GM03348 (cell line): ENCODE data around the gene RASGRF2.
"Not testable (repeated sequence)": the region's sequence is repeated elsewhere in the genome, so short reads cannot be mapped to it uniquely, and the experiment has no call there.

Experiments
- DNase-seq: peaks from one replicate; pipeline ENCODE4 v3.0.0; 2012; ENCODE audit warnings: low spot score

The RASGRF2 gene

DNA sequence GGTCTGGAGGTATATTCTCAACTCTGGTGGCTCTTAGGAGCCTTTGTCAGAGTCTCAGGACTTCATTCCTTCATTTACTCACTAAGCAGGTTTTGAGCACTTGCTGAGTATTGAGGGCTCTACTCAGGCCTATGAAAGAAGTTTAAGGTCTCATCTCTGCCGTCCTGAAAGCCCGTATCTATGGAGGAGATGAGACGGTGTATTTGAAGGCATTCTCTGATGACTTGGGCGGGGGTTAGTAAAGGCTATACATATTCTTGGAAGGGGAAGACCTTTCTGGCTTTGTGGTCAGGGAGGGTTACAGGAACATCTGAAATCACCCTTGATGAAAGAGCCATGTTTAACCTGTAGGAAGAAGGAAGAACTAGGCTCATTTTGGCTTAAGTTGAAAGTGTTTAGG is 21.9 kb downstream of the RASGRF2 start:
- no peak for DNase-seq

DNA sequence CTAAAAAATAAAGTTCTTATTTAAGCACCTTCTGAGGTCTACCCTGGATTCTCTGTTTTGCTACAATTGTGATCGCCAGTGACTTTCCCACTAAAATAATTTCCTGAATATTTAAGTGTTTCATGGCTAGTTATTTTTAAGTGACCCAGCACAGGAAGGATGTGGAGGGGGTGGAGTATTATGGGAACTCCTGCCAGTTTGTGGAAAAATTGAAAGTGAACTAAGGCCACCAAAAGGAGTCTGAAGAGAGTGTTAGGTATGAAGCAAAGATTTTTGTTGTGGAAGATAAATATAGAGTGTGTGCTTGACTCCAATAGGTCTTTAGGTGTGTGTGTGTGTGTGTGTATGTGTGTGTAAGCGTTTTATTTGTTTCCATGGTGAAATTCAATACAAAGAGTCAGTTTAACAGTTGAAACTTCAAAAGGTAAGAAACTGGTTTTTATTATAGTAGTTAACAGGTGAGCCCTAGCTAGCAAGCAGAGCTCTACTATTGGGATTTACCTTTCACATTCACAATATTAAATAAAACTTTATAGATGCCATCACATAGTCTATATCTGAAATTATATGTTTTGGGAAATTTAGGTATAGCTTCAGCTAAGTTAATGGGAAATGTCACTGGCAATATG is 25.6 kb downstream of the RASGRF2 start:
- DNase-seq: no peak

DNA sequence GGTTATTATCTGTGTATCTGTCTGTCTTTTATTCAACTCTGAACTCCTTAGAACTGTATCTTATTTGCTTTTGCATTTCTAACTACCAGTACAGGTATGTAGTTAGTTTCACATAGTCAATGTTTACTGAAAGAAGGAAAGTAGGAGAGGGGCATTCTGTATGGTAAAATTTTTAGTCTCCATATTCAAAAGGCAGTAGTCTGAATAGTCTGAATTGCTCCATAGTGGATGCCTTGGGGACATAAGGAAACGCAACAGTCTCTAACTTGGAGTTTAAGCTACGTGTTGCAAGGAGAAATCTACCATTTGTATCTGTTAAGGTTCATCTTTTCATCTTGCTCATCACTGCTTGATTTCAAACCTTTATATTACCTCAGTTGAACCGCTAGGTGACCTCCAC is 26.2 kb downstream of the RASGRF2 start:
- no peak for DNase-seq

DNA sequence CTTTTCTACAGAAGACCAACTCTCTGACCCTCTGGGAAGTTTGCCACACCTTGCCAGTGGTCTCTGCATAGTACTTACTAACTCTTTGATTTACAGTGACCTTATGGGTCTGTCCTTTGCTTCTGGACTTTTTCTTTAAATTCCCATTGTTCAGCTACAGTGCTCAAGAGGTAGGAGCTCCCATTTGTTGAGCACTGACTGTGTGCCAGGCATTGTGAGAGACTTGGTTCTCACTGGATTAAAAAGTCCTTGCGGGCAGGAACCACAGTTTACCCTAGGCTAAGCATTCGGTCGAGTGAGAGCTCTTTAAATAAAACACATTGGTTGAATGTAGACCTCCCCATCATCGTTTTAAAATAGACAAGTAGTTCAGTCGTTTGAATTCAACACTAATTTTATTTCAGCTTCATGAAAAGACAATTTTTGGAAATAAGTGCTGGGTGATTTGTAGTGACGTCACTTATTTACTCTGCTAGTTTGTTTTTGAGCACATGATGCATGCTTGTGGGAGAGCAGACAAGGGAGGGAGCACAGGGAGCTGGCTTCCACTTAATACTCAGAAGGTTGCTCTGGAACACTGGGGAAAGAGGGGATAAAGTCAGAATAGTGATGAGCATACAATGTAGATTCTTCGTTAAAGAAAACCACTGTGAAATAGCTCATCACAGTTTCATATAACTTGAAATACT is 27.1 kb downstream of the RASGRF2 start:
- DNase-seq: no peak

DNA sequence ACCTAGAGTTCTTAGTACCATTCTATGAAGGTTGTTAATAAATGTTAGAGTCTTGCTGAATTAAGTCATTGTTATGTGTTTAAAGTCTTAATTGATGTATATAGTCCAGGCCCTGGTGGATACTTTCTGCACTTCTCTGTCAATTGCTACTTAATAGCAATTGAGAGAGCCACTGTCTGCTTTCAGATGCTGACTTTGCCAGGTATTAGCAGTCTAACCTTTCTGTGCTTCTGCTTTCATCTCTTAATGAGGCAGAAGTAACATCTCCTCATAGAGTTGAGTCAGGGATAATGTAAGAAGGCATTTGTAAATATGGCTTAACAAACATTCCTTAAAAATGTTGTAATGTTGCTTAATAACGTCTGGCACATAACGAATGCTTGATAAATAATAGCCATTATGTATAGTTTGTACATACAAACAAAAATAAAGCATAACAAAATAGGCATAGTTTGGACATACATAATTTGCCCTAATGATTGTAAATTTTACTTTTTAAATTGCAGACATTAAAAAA is 28.3 kb downstream of the RASGRF2 start:
- DNase-seq: no peak

DNA sequence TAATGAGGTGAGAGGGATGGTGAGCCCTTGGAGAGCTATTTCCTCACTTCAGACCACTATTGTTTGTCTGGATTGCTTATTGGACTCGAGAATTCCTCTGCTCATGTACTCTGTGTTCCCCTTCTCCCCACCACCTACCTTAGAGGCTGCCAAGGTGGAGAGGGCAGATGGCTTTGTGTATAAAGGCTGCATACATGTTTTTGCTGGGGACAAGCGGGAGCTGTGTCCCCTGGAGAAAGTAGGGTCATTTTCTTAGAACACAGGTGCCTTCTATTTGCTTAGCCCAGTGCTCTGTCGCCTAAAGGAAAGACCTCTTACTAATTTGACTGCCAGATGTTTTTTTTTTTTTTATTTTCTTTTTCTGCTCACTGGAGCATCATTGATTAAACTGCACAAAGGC is 29.7 kb downstream of the RASGRF2 start:
- no peak for DNase-seq

DNA sequence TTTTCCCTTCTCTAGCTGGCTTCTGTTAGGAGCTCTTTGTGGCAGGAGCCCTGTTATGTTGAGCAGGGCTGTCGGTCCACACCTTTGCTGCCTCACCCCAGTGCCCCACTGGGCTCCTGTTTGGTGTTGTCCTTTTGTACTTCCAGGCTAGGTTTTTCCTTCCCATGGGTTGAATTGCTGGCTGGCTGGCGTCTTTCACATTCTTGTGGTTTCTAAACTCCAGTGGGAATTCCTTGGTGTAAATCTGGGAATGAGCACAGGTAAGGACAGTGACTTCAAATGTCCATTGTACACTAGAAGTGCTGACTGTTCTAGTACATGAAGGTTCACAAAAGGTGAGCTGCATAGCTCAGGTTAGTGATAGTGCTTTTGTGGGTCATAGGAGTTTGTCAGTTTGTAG is 30.4 kb downstream of the RASGRF2 start:
- DNase-seq: no peak

DNA sequence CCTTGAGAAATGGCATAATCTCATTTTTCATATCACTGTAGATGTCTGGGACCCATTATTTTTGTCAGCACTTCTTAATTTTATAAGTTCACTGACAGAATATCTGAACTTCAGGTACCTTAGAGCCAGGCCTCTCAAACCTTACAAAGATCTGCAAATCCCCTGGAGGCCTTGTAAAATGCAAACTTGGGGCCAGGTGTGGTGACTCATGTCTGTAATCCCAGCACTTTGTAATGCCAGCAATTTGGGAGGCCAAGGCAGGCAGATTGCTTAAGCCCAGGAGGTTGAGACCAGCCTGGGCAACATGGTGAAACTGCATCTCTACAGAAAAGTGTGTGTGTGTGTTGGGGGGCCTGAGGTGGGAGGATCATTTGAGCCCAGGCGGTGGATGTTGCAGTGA is 30.8 kb downstream of the RASGRF2 start:
- no peak for DNase-seq

DNA sequence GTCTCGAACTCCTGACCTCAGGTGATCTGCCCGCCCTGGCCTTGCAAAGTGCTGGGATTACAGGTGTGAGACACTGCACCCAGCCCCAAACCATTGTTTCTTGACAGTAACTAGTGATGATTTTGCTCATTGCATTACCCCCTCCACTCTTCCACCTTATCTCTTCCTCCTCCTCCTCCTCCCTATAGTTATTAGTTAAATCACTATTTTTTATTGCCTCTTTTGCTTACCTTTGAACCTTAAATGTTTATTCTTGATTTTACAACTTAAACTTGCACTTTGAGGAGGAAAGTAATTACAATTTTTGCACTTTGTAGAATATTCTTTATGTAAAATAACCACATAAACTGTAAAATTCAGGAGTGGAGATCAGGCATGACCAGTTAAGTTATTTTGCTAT is 35.7 kb downstream of the RASGRF2 start:
- no peak for DNase-seq

DNA sequence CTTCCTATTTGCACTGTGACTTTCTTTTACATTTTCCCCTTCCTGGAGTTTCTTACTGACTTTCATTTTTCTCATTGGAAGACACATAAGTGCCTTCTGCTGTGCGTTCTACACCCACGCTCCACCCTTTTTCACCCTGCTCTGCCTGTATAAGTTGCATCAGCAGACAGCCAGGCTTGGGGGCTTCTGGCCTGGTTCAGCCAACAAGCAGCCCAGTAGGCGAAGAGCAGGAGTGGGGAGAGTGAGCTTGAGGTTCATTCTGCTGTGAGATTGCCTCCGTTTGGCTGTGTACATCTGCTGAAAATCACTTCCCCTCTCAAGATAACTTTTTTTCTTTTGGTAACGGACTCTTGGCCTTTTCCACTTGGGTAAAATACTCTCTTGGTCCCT is 38.4 kb downstream of the RASGRF2 start:
- DNase-seq: no peak

DNA sequence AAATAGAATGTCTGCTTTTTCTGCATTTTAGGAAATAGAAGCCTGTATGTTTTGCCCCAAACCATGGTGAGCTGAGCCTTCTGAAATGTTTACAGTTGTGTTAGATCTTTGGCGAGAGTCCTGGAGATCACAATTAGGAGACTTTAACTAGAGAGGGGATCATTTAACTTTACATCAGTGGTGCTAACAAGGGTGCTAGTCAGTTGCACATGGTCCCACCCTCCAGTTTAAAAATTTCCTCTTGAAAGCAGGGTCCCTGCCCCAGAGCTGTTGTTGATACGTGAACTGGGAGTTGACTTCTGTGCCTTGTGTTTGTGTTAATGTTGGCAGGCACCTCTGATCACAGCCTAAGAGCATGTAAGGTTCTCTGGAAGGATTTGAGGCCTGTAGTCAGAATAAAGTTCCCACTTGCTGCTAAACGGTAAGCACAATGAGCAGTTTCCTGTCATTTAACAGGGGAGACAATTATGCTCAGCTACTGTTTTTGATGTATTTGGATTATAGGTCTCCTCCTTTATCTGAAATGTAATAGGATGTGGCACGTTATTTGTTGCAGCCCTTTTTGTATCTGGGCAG is 43.7 kb downstream of the RASGRF2 start:
- no peak for DNase-seq

DNA sequence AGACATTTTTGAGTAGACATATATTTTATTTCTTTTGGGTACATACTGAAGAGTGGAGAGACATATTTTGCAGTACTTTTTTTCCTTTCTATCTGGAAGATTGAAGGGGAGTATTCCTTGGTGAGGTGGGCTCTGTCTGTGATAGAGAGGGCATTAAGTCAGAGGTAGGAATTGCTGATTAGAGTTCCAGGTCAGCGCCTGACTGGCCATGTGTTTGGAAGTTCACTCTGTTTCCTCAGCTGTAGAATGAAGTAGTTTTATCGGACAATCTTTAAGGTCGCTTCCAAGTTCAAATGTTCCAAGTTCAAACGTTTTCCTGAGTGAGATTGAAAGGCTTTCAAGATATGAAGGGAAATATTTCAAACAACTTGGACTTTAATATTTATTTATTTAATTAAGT is 45.5 kb downstream of the RASGRF2 start:
- DNase-seq: no peak

DNA sequence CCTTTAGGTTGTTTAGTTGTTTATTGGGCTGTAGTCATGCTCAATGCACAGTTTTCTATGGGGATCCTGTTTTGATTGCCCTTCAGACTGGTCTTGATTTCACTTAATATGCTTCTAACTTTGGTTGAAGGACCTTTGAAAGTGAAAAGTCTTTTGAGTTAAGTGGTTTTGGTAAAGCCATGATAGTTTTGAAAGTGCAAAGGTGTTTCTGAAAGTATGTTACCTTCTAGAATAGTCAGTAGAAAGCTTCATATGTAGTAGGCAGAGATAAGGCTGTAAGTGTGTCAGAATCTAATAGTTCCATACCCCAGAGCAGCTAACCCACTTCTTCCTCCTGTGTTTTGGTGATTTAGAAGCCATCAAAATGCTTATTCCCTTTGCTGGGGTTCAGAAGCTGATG is 46.1 kb downstream of the RASGRF2 start:
- DNase-seq: no peak

DNA sequence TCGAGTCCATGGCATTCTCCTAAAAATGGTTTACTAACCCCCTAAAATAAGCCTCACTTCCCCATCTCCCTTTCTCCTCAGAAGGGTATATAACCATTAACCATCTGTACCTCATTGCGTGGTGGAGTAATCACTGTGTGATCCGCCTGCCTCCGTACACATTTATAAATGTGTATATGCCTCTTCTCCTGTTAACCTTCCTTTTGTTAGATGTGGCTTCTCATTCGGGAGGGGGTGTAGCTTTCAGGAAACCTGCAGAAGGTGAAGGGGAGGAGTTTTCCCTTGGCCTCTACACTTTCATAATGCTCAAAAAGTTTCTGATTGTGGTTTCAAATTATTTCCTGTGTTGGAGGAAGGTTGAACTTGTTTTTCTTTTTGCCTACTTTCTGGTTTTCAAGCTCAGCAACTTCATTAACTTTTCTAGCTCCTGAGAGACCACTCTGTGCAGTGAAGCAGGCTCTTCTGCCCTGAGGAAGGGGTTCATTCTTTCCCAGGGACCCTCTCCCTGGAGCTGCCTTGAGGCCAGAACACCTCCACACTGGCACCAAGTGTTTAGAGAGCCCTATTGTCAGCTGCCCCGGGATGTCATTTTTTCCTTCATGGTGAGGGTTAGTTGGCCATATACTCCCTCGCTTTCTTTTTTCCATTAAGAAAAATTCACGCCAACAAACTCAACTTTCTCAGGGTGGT is 46.9 kb downstream of the RASGRF2 start:
- no peak for DNase-seq

DNA sequence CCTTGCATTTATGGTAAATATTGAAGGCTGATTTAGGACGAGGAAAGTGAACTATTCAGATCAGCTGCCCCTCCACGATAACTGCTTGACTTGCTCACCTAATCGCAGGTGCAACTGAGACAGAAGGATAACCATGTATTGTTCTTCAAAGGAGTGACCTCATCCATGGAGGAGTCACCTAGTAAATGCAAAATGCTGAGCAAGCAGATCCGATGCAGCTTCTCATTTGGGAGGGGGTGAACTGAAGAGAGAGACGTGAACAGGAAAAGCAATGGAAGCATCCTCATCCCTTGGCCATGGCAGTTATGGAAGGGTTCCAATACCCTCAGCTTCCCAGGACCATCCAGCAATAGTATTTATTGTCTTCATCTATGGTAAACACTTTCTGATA is 47.5 kb downstream of the RASGRF2 start:
- no peak for DNase-seq

DNA sequence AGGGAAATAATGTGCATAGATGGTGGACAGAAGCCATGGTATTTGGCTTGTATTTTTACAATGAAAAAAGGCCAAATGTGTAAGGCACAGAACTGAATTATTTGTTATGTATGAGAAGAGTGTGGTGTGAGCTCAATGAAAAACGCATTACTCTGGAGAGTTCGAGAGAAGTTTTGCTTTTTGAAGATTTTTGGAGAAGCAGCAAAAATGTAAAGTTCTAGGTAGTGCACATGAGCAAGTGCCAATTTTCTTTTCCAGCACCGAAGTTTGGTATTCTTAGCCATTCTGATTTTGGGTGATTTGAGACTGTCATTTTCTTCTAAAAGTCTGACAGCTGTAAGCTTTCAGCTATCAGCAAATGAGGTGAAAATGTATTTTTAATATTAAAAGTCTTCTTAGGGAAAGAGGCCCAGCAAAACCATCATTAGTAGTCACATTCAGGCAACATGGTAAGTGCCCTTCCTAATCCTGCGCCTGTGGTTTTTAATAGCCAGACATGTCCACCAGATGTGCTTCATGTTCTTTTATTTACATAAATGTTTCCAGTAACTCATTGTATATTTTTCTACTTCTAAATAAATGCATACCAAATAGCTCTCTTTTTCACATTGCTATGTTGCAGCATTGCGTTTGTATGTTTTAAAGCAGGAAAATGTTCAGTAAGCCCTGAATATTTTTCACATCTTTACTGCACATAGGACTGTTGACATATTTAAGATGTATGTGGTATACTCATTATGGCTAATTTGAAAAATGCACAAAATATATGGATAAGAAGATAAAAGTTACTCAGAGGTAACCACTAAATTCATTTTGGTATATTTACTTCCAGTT is 50.4 kb downstream of the RASGRF2 start:
- no peak for DNase-seq

DNA sequence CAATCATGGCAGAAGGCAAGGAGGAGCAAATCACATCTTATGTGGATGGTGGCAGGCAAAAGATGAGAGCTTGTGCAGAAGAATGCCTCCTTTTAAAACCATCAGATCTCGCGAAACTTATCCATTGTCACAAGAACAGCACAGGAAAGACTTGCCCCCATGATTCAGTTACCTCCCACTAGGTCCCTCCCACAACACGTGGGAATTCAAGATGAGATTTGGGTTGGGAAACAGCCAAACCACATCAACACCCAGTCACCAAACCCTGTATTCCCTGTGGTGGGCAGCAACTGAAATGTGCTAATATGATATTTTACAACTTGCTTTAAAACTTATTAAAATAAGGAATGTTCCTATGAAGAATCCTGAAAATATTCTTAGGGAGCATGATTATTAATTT is 54.2 kb downstream of the RASGRF2 start:
- no peak for DNase-seq

DNA sequence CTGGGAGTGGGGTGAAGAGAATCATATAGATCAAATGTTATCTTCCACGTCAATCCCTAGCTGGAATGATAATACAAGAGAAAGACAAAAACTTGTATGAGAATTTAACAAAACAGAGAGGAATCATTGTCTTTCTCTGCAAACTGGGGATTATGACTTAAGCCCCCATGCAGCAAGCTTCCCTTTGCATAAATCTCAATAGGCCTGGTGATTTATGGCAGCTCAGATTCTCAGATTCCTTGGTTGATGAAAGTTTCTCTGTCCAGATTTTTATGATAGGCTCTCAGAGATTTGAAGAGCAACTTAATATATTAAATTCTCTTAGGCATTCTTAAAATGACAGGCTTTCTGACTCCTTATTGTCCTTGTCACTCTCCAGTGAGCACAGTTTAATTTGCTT is 56.0 kb downstream of the RASGRF2 start:
- DNase-seq: no peak

DNA sequence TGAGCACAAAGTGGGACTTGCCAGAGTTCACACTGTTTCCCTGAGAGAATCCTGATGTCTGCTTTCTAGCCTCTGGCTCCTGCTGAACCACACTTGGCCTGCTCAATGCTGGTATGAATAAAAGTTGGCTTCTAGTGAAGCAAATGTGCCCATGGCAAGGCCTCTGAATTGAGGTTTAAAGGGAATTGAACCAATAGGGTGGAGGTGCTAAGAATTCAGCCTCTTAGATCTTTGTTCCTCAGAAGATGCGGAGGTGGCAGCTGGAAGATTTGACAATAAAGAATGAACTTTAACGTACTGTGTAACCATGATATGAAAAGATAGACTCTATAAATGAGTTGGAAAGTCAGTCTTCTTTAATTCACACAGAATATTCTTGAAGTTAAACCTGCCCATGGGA is 57.2 kb downstream of the RASGRF2 start:
- no peak for DNase-seq

DNA sequence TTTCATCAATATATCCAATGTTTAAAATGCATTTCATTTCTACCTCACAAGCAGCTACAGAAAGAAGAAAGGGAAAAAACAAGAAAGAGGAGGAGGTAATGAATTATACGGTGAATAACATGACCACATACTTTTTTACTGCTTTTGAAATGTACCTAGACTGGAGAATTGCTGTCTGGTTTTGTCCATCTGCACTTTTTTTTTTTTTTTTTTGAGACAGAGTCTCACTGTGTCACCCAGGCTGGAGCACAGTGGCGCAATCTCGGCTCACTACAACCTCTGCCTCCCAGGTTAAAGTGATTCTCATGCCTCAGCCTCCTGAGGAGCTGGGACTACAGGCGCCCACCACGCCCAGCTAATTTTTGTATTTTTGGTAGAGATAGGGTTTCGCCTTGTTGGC is 58.4 kb downstream of the RASGRF2 start:
- not testable (repeated sequence) for DNase-seq

DNA sequence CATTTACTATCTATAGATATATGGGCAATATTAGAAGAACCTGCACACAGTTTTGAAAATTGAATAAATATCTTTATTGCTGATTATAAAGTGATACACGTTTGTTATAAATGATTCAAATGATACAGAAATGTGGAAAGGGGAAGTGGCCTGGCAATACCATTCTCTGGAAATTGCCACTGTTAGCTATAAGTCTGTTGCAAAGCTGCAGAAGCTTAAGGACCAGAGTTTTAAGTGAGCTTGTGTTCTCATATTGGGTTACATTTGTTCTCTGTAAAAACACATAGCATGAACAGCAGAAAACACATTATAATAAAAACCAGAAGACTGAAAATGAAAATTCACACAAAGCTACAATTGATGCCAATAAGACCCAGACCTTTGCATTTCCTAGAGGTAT is 59.6 kb downstream of the RASGRF2 start:
- no peak for DNase-seq

DNA sequence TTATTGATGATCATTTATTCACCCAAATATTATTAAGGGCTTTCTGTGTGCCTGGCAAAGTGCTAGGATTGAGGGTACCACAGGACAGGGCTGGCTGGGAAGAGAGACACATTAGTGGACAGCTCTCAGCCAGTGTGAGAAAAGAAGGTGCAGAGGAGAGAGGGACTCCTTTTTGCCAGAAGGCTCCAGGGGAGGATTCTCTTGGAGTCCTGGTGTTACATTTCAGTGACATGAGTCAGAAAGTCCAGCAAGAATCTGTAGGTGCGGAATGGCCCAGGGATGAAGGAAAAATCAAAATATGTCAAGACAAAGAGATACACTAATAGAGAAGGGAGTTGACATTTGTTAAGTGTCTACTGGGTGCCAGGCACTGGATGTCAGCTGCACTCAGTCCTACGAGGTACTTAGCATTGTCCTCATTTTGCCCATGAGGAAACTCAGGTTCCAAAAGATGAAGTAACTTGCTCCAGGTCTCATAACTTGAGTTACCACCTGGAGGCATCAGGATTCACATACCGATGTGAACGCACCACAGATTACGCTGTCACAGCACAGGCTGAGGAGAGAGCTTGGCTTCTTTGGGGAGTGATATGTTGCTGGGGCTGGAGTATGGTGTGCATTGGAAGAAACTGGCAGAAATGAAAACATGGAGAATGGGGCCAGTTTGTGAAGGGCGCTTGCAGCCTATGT is 60.5 kb downstream of the RASGRF2 start:
- DNase-seq: no peak
